ENCODE results near the gene GTF2H4. TPM values are rescaled to one million over a fixed set of nuclear protein-coding genes. Genes with fewer than 3 reads are reported as not detected.

The GTF2H4 gene
- total RNA-seq, 4 donors from 2014 or later = 5.7 to 20.7 (median 7.5) TPM

GRCh38 chr6:30888816-30889495, 19.1 kb upstream of the GTF2H4 start:
- peaks cover 0 to 52% of the 10 kb centered on the region in 2 donors for H3K36me3 ChIP-seq
- intact Hi-C loops (cut with DNase I; ENCODE audit: low total_unique reads) (no loop called here), in situ Hi-C loops (cut with MboI; ENCODE audit: low sequenced_read_pairs in 4 of 4) (loop anchor here in 1 of 4 donors (25.0 kb wide), 1 partner anchor 152 kb away; the partner anchor contains the start of genes FLOT1 and IER3)
- TF ChIP-seq POLR2A (IDR thresholded peaks at IDR 0.05) (no peak), CTCF (IDR thresholded peaks at IDR 0.05 in 4 of 5, conservative IDR thresholded peaks at IDR 0.05 in 1 of 5) (no peak)
- peak overlapping the region; percentile 46 to 96 (median 74) for H3K27ac ChIP-seq
- DNase-seq = no peak
- no peak for ATAC-seq
- no peaks in the 10 kb centered on the region for H3K27me3 ChIP-seq
- H3K4me1 ChIP-seq = peaks cover 38 to 45% of the 10 kb centered on the region in 2 donors
- no peak overlapping the region for H3K4me3 ChIP-seq
- H3K9me3 ChIP-seq = no peaks in the 10 kb centered on the region

- no peak for DNase-seq
- intact Hi-C loops (cut with DNase I; ENCODE audit: low total_unique reads) (no loop called here), in situ Hi-C loops (cut with MboI; ENCODE audit: low sequenced_read_pairs in 4 of 4) (loop anchor here in 1 of 4 donors (25.0 kb wide), 1 partner anchor 152 kb away; the partner anchor contains the start of genes FLOT1 and IER3)
- Histone ChIP-seq H3K9me3 (no peaks in the 10 kb centered on the region), H3K27me3 (no peaks in the 10 kb centered on the region), H3K36me3 (peaks cover 0 to 58% of the 10 kb centered on the region in 2 donors), H3K4me3 (no peak overlapping the region), H3K4me1 (peaks cover 37 to 45% of the 10 kb centered on the region in 2 donors), H3K27ac (peak overlapping the region in 1 of 4 donors; percentile 15)
- no peak for TF ChIP-seq CTCF (IDR thresholded peaks at IDR 0.05 in 4 of 5, conservative IDR thresholded peaks at IDR 0.05 in 1 of 5)
- no peak for ATAC-seq
Observed at GRCh38 chr6:30889496-30889885, 18.5 kb upstream of the GTF2H4 start.

- intact Hi-C loops (cut with DNase I; ENCODE audit: low total_unique reads) = no loop called here
- in situ Hi-C loops (cut with MboI; ENCODE audit: low sequenced_read_pairs in 4 of 4) = loop anchor here in 1 of 4 donors (25.0 kb wide), 1 partner anchor 153 kb away; the partner anchor contains the start of genes FLOT1 and IER3
- peaks cover 0 to 64% of the 10 kb centered on the region in 2 donors for H3K36me3 ChIP-seq
Observed at GRCh38 chr6:30889921-30890645, 17.9 kb upstream of the GTF2H4 start.

More at GRCh38 chr6:30889921-30890645, 17.9 kb upstream of the GTF2H4 start:
- Histone ChIP-seq H3K4me1 (peaks cover 35 to 40% of the 10 kb centered on the region in 2 donors), H3K27me3 (no peaks in the 10 kb centered on the region), H3K4me3 (no peak overlapping the region), H3K27ac (peak overlapping the region in 1 of 4 donors; percentile 15), H3K9me3 (no peaks in the 10 kb centered on the region)
- ATAC-seq = no peak
- no peak for TF ChIP-seq POLR2A (IDR thresholded peaks at IDR 0.05)
- TF ChIP-seq CTCF (IDR thresholded peaks at IDR 0.05 in 4 of 5, conservative IDR thresholded peaks at IDR 0.05 in 1 of 5) = no peak
- DNase-seq = no peak
